Measurements from ENCODE around the gene HAUS8.

DNA sequence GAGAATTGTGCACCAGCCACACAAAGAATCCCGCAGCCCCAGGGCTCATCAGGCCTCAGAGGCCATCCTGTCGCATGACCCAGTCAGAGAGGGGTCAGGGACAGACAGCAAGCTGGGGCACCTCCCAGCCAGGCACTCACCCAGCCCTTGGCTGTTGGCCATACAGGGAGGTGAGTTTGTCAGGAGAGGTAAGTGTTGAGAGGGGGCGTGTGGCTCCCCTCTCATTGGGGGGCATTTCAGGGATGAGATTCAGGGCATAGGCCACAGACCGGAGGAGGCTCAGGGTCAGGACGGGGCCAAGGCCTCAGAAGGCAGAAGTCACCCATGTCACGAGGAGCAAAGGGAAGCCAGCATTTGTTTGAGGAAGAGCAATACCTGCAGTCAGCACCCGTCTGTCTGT, 37.4 kb upstream of the HAUS8 start:
- TF ChIP-seq CTCF (IDR thresholded peaks at IDR 0.05 in 8 of 11, conservative IDR thresholded peaks at IDR 0.05 in 3 of 11): no peak
- TF ChIP-seq POLR2A (IDR thresholded peaks at IDR 0.05): no peak
- peak; percentile 32 to 51 (median 35) for TF ChIP-seq POLR2AphosphoS5 (IDR thresholded peaks at IDR 0.05)
